OCI-LY7 (cell line): Measurements from ENCODE around the gene LEUTX. TPM values are rescaled to one million over a fixed set of nuclear protein-coding genes. Genes with fewer than 3 reads are reported as not detected.

Experiments
- BruUV-seq: library from RNA; stranded (reverse); fragments of 400-500 nt; replicated peaks from 2 replicates; lab custom pipeline; 2021; lab: Mats Ljungman, UMichigan
- CTCF ChIA-PET: fragments of 300-600 bp; sonication (Branson Sonifier 250); formaldehyde crosslinking; loops from one replicate; lab custom pipeline; 2022; ENCODE audit warnings: antibody characterized with exemption; ENCODE audit not compliant: unreplicated experiment; lab: Charles Lee
- POLR2A ChIA-PET: fragments of 300-600 bp; sonication (Branson Sonifier 250); formaldehyde crosslinking; loops from one replicate; lab custom pipeline; 2022; ENCODE audit warnings: antibody characterized with exemption; lab: Charles Lee
- DNase-seq: peaks from one replicate; pipeline ENCODE4 v3.0.0-alpha.2; 2015; ENCODE audit warnings: low spot score
- H2AFZ ChIP-seq: fragments of 200-600 bp; sonication (generic), shearing (Covaris generic); 2 replicates; pipeline ENCODE4 v1.6.1; 2014; ENCODE audit warnings: mild to moderate bottlenecking, antibody characterized with exemption, low read length, moderate library complexity
- H3K27ac ChIP-seq: fragments of 200-600 bp; sonication (generic); 2 replicates; pipeline ENCODE4 v1.5.1; 2014; ENCODE audit warnings: mixed run types, low read depth, mild to moderate bottlenecking, moderate library complexity, low read length, inconsistent platforms; ENCODE audit not compliant: poor library complexity, severe bottlenecking
- H3K36me3 ChIP-seq: fragments of 200-600 bp; sonication (generic); 2 replicates; pipeline ENCODE4 v1.6.1; 2014; ENCODE audit warnings: mild to moderate bottlenecking, antibody characterized with exemption, low read length, moderate library complexity, mixed read lengths; ENCODE audit not compliant: insufficient read depth
- H3K4me1 ChIP-seq: fragments of 200-600 bp; sonication (generic); 2 replicates; pipeline ENCODE4 v1.5.1; 2014; ENCODE audit warnings: mild to moderate bottlenecking, low read length; ENCODE audit not compliant: insufficient read depth, poor library complexity, severe bottlenecking
- H3K4me2 ChIP-seq: fragments of 200-600 bp; sonication (generic); 2 replicates; pipeline ENCODE4 v1.6.1; 2014; ENCODE audit warnings: mild to moderate bottlenecking, low read length
- H3K4me3 ChIP-seq: fragments of 200-600 bp; sonication (generic); 2 replicates; pipeline ENCODE4 v1.5.1; 2014; ENCODE audit warnings: mild to moderate bottlenecking, low read depth, low read length; ENCODE audit not compliant: poor library complexity, severe bottlenecking
- H3K79me2 ChIP-seq: fragments of 200-600 bp; sonication (generic); 2 replicates; pipeline ENCODE4 v1.6.1; 2016; ENCODE audit warnings: low read depth, mild to moderate bottlenecking, low read length, moderate library complexity, mixed read lengths; ENCODE audit not compliant: insufficient read depth
- H3K9me2 ChIP-seq: fragments of 200-600 bp; sonication (generic); 2 replicates; pipeline ENCODE4 v1.6.1; 2016; ENCODE audit warnings: mild to moderate bottlenecking, low read length, mixed read lengths; ENCODE audit not compliant: insufficient read depth
- H3K9me3 ChIP-seq: fragments of 200-600 bp; sonication (generic); 2 replicates; pipeline ENCODE4 v1.6.1; 2014; ENCODE audit warnings: mild to moderate bottlenecking, mixed run types, low read length, mixed read lengths
- H4K20me1 ChIP-seq: fragments of 200-600 bp; sonication (generic); 2 replicates; pipeline ENCODE4 v1.6.1; 2014; ENCODE audit warnings: mild to moderate bottlenecking, antibody characterized with exemption, low read length, moderate library complexity, mixed read lengths; ENCODE audit not compliant: insufficient read depth
- EZH2phosphoT487 ChIP-seq: fragments of 200-600 bp; sonication (generic); IDR thresholded peaks from 2 replicates; pipeline ENCODE4 v1.6.1; 2018; ENCODE audit warnings: low read depth, borderline replicate concordance, mild to moderate bottlenecking, mixed run types, antibody characterized with exemption, low read length, moderate library complexity, mixed read lengths
- intact Hi-C: fragments of 100-400 bp; cut with micrococcal nuclease; formaldehyde crosslinking; loops from one replicate; pipeline ENCODE4 v1.10.0; 2022; ENCODE audit not compliant: unreplicated experiment
- total RNA-seq, 2 experiments: library from RNA; depleted of rRNA in 1 of 2; stranded (reverse); fragments of >200 nt in 1 of 2; shearing (Covaris generic) in 1 of 2; gene quantifications; 2 replicates each; pipeline ENCODE4 v1.2.3, GENCODE V29; 2014 to 2022
- TF ChIP-seq, protein P1 (sequence below): fragments of 200-600 bp; sonication (generic); conservative IDR thresholded peaks from 2 replicates; pipeline ENCODE4 v1.5.1; 2014; ENCODE audit warnings: mild to moderate bottlenecking, antibody characterized with exemption, low read length, moderate library complexity, mixed read lengths

LEUTX gene
- total RNA-seq, 2 experiments from 2014 or later, result not detected

DNA sequence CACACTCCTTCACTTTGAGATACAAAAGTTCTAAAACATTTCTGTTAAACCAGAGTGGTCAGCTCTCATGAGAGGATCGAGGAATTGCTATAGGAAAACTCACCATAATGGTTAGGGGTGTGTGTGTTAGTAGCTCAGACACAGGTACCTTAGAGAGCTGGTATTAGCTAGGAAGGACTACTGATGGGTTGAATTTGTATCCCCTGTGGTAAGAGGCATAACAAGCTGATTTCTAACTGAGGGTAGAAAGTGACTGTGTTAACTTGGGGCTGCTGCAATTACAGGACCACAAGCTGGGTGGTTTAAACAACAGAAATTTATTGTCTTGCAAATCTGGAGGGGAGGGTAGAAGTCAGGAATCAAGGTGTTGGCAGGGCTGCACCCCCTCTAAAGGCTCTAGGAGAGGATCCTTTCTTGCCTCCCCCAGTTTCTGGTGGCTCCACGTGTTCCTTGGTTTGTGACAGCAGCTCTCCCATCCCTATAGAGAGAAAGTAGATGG lies 17.4 kb downstream of the LEUTX start:
- no TSS peak for BruUV-seq
- TF ChIP-seq, protein P1, sequence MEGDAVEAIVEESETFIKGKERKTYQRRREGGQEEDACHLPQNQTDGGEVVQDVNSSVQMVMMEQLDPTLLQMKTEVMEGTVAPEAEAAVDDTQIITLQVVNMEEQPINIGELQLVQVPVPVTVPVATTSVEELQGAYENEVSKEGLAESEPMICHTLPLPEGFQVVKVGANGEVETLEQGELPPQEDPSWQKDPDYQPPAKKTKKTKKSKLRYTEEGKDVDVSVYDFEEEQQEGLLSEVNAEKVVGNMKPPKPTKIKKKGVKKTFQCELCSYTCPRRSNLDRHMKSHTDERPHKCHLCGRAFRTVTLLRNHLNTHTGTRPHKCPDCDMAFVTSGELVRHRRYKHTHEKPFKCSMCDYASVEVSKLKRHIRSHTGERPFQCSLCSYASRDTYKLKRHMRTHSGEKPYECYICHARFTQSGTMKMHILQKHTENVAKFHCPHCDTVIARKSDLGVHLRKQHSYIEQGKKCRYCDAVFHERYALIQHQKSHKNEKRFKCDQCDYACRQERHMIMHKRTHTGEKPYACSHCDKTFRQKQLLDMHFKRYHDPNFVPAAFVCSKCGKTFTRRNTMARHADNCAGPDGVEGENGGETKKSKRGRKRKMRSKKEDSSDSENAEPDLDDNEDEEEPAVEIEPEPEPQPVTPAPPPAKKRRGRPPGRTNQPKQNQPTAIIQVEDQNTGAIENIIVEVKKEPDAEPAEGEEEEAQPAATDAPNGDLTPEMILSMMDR, result no peak
- TF ChIP-seq EZH2phosphoT487, result no peak
- Histone ChIP-seq H3K4me1 (peaks cover 4% of the 10 kb centered on the region), H3K27ac (no peak overlapping the region), H2AFZ (no peak overlapping the region), H3K36me3 (no peaks in the 10 kb centered on the region), H4K20me1 (no peaks in the 10 kb centered on the region), H3K4me3 (no peak overlapping the region), H3K9me3 (no peaks in the 10 kb centered on the region), H3K79me2 (no peaks in the 10 kb centered on the region), H3K4me2 (no peak overlapping the region), H3K9me2 (no peaks in the 10 kb centered on the region)
- CTCF ChIA-PET, result no interaction called here
- DNase-seq, result no peak
- intact Hi-C loops, result no loop called here
- POLR2A ChIA-PET, result no interaction called here

DNA sequence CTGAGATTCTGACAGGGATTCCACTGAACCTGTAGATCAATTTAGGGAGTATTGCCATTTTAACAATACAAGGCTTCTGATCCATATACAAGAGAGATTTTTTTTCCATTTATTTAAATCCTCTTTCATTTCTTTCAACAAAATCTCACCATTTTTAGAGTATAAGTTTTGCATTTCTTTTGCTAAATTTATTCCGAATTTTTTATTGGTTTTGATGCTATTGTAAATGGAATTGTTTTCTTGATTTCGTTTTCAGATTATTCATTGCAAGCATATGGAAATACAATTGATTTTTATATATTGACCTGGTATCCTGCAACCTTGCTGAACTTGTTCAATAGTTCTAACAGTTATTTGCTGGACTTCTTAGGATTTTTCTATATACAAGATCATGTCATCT lies 18.4 kb downstream of the LEUTX start:
- Histone ChIP-seq H3K4me3 (no peak overlapping the region), H3K9me2 (no peaks in the 10 kb centered on the region), H3K36me3 (no peaks in the 10 kb centered on the region), H2AFZ (no peak overlapping the region), H4K20me1 (no peaks in the 10 kb centered on the region), H3K27ac (no peak overlapping the region), H3K4me1 (peaks cover 4% of the 10 kb centered on the region), H3K4me2 (no peak overlapping the region), H3K9me3 (no peaks in the 10 kb centered on the region), H3K79me2 (no peaks in the 10 kb centered on the region)
- intact Hi-C loops, result no loop called here
- TF ChIP-seq, protein P1, result no peak
- TF ChIP-seq EZH2phosphoT487, result no peak
- ChIA-PET POLR2A (no interaction called here), CTCF (no interaction called here)
- no TSS peak for BruUV-seq
- DNase-seq, result no peak

DNA sequence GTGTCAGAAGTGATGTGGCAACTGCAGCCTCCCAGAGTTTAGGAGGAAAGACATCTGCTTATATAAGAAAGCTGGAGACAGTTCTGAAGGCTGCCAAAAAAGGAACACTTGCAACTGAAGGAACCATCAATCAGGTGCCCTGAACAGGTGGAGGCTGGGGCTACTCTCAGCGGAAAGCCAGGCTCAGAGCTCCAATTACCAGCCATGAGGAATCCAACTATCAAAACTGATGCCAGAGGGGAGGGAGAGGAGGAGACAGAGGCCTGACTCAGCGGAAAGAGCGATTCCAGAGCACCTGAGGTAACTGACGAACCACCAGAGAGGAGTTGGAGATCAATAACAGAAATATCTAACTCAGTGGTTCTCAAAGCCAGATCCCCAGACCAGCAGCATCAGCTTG lies 24.3 kb downstream of the LEUTX start:
- intact Hi-C loops, result loop anchor here (1.0 kb wide), 1 partner anchor 9 kb away; no protein-coding TSS in a partner anchor

More for the DNA sequence above, 24.3 kb downstream of the LEUTX start:
- no peak overlapping the region for H3K4me3 ChIP-seq
- TF ChIP-seq, protein P1, result no peak
- H3K36me3 ChIP-seq, result no peaks in the 10 kb centered on the region
- H3K27ac ChIP-seq, result no peak overlapping the region
- H4K20me1 ChIP-seq, result no peaks in the 10 kb centered on the region
- no peaks in the 10 kb centered on the region for H3K9me2 ChIP-seq
- POLR2A ChIA-PET, result no interaction called here
- H3K4me2 ChIP-seq, result no peak overlapping the region
- no TSS peak for BruUV-seq
- no peak for DNase-seq
- CTCF ChIA-PET, result no interaction called here
- no peak overlapping the region for H2AFZ ChIP-seq
- H3K4me1 ChIP-seq, result no peaks in the 10 kb centered on the region
- no peaks in the 10 kb centered on the region for H3K79me2 ChIP-seq
- H3K9me3 ChIP-seq, result no peaks in the 10 kb centered on the region
